Measurements from ENCODE around the gene RABGAP1L. TPM values are rescaled to one million over a fixed set of nuclear protein-coding genes. Genes with fewer than 3 reads are reported as not detected.

Gene RABGAP1L
- polyA plus RNA-seq, 3 donors: 35.2 to 75.3 (median 63.3) TPM

- Mint-ChIP-seq H3K27ac (peak overlapping the region; percentile 78 to 91 (median 87)), H3K36me3 (peaks cover 44 to 55% of the 10 kb centered on the region in 2 donors), H3K27me3 (ENCODE audit: low read depth in 3 of 3) (no peaks in the 10 kb centered on the region), H3K9me3 (no peaks in the 10 kb centered on the region), H3K4me1 (peaks cover 46% of the 10 kb centered on the region), H3K4me3 (peak overlapping the region in 1 of 2 donors; percentile 76)
- Histone ChIP-seq H3K4me1 (ENCODE audit: control insufficient read depth in 1 of 2, insufficient read depth in 2 of 2, low read length in 2 of 2) (peaks cover 43 to 58% of the 10 kb centered on the region in 2 donors), H4K20me1 (ENCODE audit: insufficient read depth, low read length) (no peaks in the 10 kb centered on the region), H3K79me2 (ENCODE audit: insufficient read depth, low read length) (peaks cover 6% of the 10 kb centered on the region), H3K4me2 (replicated peaks; ENCODE audit: extremely low read depth, low read length, poor library complexity, severe bottlenecking) (peak overlapping the region; percentile 51), H3K4me3 (replicated peaks in 1 of 3; ENCODE audit: low read depth in 2 of 3, low read length in 3 of 3) (peak overlapping the region in 1 of 3 experiments; percentile 56), H3K9me3 (replicated peaks in 1 of 2; ENCODE audit: control insufficient read depth in 1 of 2, insufficient read depth in 1 of 2, low read length in 2 of 2) (no peaks in the 10 kb centered on the region), H2AFZ (ENCODE audit: insufficient read depth, low read depth, low read length, poor library complexity, severe bottlenecking) (peak overlapping the region; percentile 42), H3K36me3 (replicated peaks in 1 of 2; ENCODE audit: control insufficient read depth in 1 of 2, insufficient read depth in 2 of 2, low read length in 2 of 2) (peaks cover 17 to 42% of the 10 kb centered on the region in 2 donors), H3K27me3 (ENCODE audit: control insufficient read depth in 2 of 2, insufficient read depth in 2 of 2, low read length in 2 of 2) (no peaks in the 10 kb centered on the region), H3K27ac (ENCODE audit: low read depth in 1 of 2, low read length in 2 of 2) (peak overlapping the region; percentile 5 to 75), H3K9ac (ENCODE audit: insufficient read depth, low read length, poor library complexity, severe bottlenecking) (peak overlapping the region; percentile 11)
- intact Hi-C loops (cut with micrococcal nuclease): loop anchor here in 1 of 2 donors (10.0 kb wide), 1 partner anchor 47 kb away; no protein-coding TSS in a partner anchor
- no peak for DNase-seq
- TF ChIP-seq, protein P1, sequence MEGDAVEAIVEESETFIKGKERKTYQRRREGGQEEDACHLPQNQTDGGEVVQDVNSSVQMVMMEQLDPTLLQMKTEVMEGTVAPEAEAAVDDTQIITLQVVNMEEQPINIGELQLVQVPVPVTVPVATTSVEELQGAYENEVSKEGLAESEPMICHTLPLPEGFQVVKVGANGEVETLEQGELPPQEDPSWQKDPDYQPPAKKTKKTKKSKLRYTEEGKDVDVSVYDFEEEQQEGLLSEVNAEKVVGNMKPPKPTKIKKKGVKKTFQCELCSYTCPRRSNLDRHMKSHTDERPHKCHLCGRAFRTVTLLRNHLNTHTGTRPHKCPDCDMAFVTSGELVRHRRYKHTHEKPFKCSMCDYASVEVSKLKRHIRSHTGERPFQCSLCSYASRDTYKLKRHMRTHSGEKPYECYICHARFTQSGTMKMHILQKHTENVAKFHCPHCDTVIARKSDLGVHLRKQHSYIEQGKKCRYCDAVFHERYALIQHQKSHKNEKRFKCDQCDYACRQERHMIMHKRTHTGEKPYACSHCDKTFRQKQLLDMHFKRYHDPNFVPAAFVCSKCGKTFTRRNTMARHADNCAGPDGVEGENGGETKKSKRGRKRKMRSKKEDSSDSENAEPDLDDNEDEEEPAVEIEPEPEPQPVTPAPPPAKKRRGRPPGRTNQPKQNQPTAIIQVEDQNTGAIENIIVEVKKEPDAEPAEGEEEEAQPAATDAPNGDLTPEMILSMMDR (IDR thresholded peaks at IDR 0.05): no peak
Observed at GRCh38 chr1:174971466-174971865, 812.1 kb downstream of the RABGAP1L start.

DNA sequence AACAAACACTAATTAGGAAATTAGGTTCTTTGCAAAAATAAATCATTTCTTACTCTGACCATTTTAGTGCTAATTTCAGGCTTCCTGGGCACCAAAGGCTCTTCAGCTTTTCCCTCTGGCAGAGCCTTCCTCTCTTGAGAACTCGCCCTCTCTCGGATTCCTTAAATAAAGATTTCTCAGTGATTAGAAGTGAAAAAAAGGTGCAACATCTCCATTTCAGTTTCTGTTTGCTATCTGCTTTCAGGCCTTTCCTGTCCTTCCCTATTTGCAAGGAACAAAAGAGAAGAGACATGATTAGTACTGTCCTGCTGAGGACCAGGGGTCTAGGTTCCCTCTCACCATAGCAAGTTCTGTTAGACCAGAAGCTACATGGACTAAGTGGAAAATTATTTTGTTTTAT lies 812.6 kb downstream of the RABGAP1L start:
- H3K79me2 ChIP-seq (ENCODE audit: insufficient read depth, low read length): peaks cover 6% of the 10 kb centered on the region
- Mint-ChIP-seq H3K36me3 (peaks cover 47 to 60% of the 10 kb centered on the region in 2 donors), H3K9me3 (no peaks in the 10 kb centered on the region), H3K4me3 (peak overlapping the region; percentile 45 to 76), H3K27me3 (ENCODE audit: low read depth in 3 of 3) (no peaks in the 10 kb centered on the region), H3K27ac (peak overlapping the region; percentile 78 to 91 (median 87)), H3K4me1 (peaks cover 48% of the 10 kb centered on the region)
- peak overlapping the region; percentile 5 to 75 for H3K27ac ChIP-seq (ENCODE audit: low read depth in 1 of 2, low read length in 2 of 2)
- intact Hi-C loops (cut with micrococcal nuclease): loop anchor here in 1 of 2 donors (10.0 kb wide), 1 partner anchor 47 kb away; no protein-coding TSS in a partner anchor
- H3K9ac ChIP-seq (ENCODE audit: insufficient read depth, low read length, poor library complexity, severe bottlenecking): peak overlapping the region; percentile 11
- TF ChIP-seq, protein P1 (IDR thresholded peaks at IDR 0.05): no peak
- peaks cover 21 to 46% of the 10 kb centered on the region in 2 donors for H3K36me3 ChIP-seq (replicated peaks in 1 of 2; ENCODE audit: control insufficient read depth in 1 of 2, insufficient read depth in 2 of 2, low read length in 2 of 2)
- H3K9me3 ChIP-seq (replicated peaks in 1 of 2; ENCODE audit: control insufficient read depth in 1 of 2, insufficient read depth in 1 of 2, low read length in 2 of 2): no peaks in the 10 kb centered on the region
- H4K20me1 ChIP-seq (ENCODE audit: insufficient read depth, low read length): no peaks in the 10 kb centered on the region
- no peaks in the 10 kb centered on the region for H3K27me3 ChIP-seq (ENCODE audit: control insufficient read depth in 2 of 2, insufficient read depth in 2 of 2, low read length in 2 of 2)
- peak overlapping the region; percentile 51 for H3K4me2 ChIP-seq (replicated peaks; ENCODE audit: extremely low read depth, low read length, poor library complexity, severe bottlenecking)
- H3K4me3 ChIP-seq (replicated peaks in 1 of 3; ENCODE audit: low read depth in 2 of 3, low read length in 3 of 3): peak overlapping the region in 1 of 3 experiments; percentile 56
- DNase-seq: peak in 1 of 3 donors; percentile 30
- peak overlapping the region; percentile 42 for H2AFZ ChIP-seq (ENCODE audit: insufficient read depth, low read depth, low read length, poor library complexity, severe bottlenecking)
- H3K4me1 ChIP-seq (ENCODE audit: control insufficient read depth in 1 of 2, insufficient read depth in 2 of 2, low read length in 2 of 2): peaks cover 38 to 54% of the 10 kb centered on the region in 2 donors
- no CpG with 5 or more reads among the region's 2 CpGs for WGBS (ENCODE audit: insufficient coverage)

Measured in CD14-positive monocyte (primary cell).